Fibroblast of gingiva (primary cell): ENCODE results near the gene FBXO24.

Source experiments
- DNase-seq: peaks from one replicate; pipeline ENCODE4 v3.0.0-alpha.2; 2011; ENCODE audit warnings: low read depth

The FBXO24 gene

DNA sequence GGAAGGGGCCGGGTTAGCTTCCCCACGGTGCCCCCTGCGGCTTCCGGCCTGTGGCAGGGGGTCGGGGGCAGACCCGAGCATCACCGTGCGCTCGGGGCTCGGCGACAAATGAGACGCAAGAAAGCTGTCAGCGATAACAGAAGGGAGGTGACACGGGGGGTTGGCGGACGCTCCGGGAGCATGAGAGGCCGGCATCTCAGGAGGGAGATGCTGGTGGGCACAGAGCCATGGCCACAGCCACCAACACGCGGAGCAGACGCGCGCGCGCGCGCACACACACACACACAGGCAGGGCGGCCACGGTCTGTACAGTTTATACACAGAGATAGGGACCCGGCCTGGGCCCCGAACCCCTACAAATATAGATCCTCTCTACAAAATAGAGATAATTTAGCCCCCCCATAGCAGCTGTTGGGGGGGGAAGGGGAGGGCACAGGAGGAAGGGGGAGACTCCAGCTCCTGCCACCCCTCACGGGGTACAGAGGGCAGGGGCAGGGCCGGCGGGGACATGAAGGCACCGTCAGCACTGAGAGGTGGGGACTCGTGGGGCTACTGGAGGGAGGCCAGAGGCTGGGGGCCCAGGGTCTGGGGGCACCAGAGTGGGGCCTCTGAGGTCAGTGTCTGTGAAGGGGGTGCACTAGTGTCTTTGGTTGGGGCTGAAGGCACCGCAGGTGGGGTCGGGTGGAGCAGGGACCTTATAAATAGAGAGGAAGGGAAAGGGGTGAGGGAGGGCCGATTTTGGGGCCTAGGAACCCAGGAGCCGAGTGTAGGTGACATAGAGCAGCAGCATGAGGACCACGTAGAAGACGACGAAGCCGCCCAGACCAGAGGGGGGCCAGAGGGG is 11.5 kb upstream of the FBXO24 start:
- no peak for DNase-seq

GRCh38 chr7:100575206-100575631 is 10.9 kb upstream of the FBXO24 start:
- DNase-seq: no peak

DNA sequence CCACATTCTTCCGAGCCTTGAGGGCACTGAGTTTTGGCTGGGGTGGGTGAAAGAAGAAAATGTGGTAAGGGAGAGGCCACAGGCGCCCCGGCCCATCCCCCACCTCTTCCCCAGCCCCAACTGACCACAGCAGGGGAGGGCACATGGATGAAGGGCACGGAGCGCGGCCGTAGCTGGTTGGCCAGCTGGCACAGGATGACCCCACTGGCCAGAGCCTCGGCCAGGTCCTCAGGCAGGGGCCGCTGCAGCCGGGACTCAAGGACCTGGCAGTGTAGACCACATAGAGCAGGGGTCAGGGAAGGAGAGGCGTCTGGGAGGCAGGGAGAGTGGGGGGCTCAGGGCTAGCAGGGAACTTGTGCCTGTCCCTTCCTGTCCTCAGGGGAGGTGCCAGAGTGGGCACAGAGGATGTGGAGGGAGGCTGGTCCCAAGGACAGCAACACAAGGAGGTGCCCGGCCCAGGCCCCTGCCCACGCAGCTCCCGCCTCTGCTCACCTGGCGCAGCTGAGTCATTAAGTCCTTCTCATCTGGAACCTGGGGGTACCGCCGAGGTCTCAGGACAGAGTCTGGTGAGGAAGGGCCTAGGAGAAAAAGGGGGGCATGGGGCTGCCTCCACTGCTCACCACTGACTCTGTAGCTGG is 10.3 kb upstream of the FBXO24 start:
- no peak for DNase-seq

GRCh38 chr7:100576384-100576993 is 9.6 kb upstream of the FBXO24 start:
- DNase-seq: no peak

GRCh38 chr7:100577103-100577502 is 9.0 kb upstream of the FBXO24 start:
- DNase-seq: no peak

GRCh38 chr7:100577507-100577906 is 8.6 kb upstream of the FBXO24 start:
- DNase-seq: no peak

DNA sequence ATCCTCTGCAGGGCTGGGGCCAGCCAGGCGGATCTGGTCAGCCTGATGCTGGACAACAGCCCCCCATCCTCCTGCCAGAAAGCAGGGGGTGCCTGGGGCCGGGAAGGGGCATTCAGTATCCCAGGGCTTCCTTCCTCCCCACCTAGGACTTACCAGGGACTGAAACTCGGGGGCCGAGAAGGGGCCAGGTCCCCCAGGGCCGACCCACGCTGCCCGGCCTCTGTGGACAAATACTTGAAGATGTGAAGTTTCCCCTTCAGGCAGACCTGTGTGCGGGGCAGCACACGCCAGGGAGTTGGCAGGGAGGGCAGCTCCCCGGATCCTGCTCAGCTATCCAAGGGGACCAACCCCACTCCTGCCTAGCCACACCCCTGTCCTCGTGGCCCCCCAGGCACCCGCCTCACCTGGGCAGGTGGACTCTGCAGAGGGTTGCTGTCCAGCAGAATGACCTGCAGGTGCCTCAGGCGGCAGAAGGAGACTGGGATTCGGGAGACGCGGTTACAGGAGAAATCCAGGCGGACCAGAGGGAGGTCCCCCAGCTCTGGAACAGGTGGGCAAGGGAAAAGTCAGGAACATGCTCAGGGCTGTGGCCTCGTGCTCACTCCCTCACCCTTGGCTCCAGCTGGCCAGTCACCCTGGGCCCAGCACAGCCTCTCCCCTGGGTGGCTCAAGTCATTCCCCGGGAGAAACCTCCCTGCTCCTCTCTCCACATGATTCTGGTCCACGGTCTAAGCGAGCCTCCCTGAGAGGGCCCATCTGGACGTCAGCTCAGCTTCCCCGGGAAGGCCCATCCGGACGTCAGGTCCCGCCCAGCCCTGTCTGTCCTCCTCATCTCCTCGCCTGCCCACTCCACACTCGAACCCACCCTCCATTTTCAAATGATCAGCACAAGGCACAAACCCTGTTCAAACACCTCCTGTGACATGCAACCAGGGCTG is 7.6 kb upstream of the FBXO24 start:
- no peak for DNase-seq

DNA sequence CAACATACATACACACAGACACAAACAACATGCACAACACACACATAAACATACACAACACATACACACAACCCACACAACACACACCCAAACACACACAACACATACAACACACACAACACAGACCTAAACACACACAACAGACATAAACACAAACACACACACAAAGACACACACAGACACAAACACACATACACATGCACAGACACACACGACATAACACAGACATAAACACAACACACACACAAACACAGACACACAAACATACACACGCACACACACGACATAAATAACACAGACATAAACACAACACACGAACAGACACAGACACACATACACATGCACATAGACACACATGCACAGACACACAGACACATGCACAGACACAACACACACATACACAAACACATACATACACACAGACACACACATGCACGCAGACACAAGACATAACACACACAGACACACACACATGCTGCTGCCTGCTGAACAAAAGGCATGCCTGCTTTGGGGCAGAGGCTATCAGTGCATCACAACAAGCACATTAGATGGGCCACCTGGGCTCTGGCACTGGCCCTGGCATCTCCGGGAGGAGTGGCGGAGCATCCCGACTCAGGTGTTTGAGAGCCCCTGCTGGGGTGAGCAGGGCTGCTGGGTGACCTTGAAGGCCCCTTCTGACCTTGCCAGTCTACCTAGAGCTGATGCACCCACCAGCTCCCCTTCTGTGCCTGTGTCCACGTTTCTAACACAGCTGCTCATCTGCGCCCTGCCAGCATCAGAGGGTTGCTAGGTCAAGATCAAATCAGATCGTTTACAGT is 5.5 kb upstream of the FBXO24 start:
- DNase-seq: no peak

DNA sequence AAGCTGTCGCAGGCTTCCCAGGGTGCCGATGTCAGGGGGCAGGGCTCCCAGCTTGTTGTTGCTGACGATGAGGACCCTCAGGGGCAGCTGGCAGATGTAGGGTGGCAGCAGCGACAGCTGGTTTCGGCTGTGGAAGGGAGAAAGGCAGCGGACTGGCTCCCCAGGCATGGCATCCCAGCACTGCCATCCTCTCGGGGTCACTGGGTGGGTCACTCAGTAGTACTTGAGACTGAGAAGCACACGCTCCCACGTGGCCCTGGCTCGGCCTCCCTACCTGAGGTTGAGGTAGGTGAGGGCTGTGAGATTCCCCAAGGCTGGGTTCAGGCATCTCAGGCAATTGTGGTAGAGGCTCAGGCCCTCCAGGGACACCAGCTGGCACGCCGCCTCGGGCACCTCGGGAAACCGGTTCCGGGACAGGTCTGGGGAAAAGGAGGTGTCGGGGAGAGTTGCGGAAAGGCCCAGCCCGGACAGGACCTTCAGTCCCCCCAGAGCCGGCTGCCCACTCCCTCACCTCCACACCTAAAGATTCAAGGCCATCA is 4.0 kb upstream of the FBXO24 start:
- no peak for DNase-seq

- DNase-seq: no peak
Measured at GRCh38 chr7:100582650-100583049, 3.5 kb upstream of the FBXO24 start.

- no peak for DNase-seq
Measured at GRCh38 chr7:100583132-100584053, 2.7 kb upstream of the FBXO24 start.

GRCh38 chr7:100584054-100584682 is 2.0 kb upstream of the FBXO24 start:
- DNase-seq: no peak

- DNase-seq: peak; percentile 73
Measured at GRCh38 chr7:100584683-100585510, 1.2 kb upstream of the FBXO24 start.

GRCh38 chr7:100585511-100586265 is 440 bp upstream of the FBXO24 start, which contains the start of gene LRCH4:
LRCH4 (minus strand) TSS chr7:100586129; CDS start chr7:100586100, 29 bp downstream.
- no peak for DNase-seq

DNA sequence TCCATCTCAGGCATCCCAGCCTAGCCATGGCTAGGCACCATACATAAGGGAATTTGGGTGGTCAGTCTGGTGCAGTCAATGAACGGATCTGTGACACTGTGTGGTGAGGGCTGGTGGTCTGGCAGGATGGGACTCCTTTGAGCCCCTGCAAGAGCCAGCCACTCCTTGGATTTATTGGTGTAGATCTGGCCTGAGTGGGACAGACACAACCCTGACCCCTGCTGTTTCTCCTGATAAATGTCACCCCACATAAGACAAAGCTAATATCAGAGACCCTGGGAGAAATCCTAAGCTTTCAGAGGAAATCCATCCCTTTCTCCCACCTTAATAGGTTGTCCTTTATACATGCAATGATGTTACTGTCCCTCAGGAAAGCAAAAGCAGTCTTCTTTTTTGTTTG is 2.3 kb downstream of the FBXO24 start:
- DNase-seq: no peak

GRCh38 chr7:100589341-100589947 is 3.3 kb downstream of the FBXO24 start:
- no peak for DNase-seq
